Measurements from ENCODE around the gene ANKRD29. TPM values are rescaled to one million over a fixed set of nuclear protein-coding genes. Genes with fewer than 3 reads are reported as not detected.
A peak's percentile ranks its signal among the peaks of the same experiment; 100 is the strongest.

Gene ANKRD29
- total and polyA plus RNA-seq, 2 experiments from 2014 or later: 0.44 to 0.77 TPM

- Histone ChIP-seq H3K27me3 (no peaks in the 10 kb centered on the region), H3K4me3 (no peak overlapping the region), H3K4me1 (ENCODE audit: low read depth) (no peaks in the 10 kb centered on the region), H3K36me3 (no peaks in the 10 kb centered on the region), H3K27ac (no peak overlapping the region), H3K9me3 (ENCODE audit: low read depth) (no peaks in the 10 kb centered on the region)
- peak in 1 of 2 donors; percentile 76 for DNase-seq (ENCODE audit: low read depth in 1 of 2, low spot score in 1 of 2)
- no peak for TF ChIP-seq CTCF (IDR thresholded peaks at IDR 0.05; ENCODE audit: low read depth, low read length)
These were observed 35.4 kb downstream of the ANKRD29 start for GRCh38 chr18:23627321-23627720.

DNA sequence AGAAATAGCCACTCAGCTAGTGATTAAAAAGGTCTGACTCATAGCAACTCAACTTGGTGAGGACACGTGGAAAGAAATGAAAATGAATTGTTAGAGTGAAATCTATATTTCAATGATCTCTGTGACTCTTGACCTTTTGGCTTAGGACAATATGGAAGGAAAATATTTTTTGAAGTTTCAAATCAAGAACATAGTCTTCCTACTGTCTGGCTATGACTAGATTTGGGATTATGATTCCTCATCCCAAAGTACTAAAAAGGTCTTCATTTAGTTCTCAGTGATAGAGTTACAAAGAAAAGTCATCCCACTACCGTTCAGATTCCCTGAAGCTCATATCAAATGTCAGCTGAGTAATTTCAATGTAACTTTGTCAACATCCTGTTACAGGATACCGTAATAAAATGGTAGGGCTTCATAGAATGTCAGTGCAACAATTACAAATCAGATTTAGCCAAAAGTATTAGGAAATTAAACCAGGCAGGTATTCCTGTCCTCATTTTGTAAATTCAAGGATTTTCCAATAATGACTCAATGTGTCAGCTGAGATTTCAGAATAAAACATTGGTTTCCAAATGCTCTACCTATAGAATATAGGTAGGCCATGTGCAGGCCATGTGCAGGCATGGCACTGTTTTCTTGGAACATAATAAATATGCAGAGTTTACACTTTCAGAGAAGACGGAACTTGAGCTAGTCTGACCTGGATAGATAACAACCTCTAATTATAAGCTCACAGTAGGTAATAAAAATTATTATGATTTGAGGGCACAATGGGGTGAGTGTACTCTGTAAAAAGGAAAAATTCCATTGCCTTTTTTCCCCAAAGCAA is 36.0 kb downstream of the ANKRD29 start:
- DNase-seq (ENCODE audit: low read depth in 1 of 2, low spot score in 1 of 2): peak in 1 of 2 donors; percentile 27
- Histone ChIP-seq H3K9me3 (ENCODE audit: low read depth) (no peaks in the 10 kb centered on the region), H3K27ac (no peak overlapping the region), H3K36me3 (no peaks in the 10 kb centered on the region), H3K27me3 (peaks cover 2% of the 10 kb centered on the region), H3K4me3 (no peak overlapping the region), H3K4me1 (ENCODE audit: low read depth) (no peaks in the 10 kb centered on the region)
- TF ChIP-seq CTCF (IDR thresholded peaks at IDR 0.05; ENCODE audit: low read depth, low read length): no peak

GRCh38 chr18:23623040-23623439 is 39.7 kb downstream of the ANKRD29 start:
- DNase-seq (ENCODE audit: low read depth in 1 of 2, low spot score in 1 of 2): no peak
- Histone ChIP-seq H3K4me1 (ENCODE audit: low read depth) (no peaks in the 10 kb centered on the region), H3K27me3 (peaks cover 29% of the 10 kb centered on the region), H3K9me3 (ENCODE audit: low read depth) (no peaks in the 10 kb centered on the region), H3K27ac (no peak overlapping the region), H3K4me3 (no peak overlapping the region), H3K36me3 (no peaks in the 10 kb centered on the region)
- TF ChIP-seq CTCF (IDR thresholded peaks at IDR 0.05; ENCODE audit: low read depth, low read length): no peak

DNA sequence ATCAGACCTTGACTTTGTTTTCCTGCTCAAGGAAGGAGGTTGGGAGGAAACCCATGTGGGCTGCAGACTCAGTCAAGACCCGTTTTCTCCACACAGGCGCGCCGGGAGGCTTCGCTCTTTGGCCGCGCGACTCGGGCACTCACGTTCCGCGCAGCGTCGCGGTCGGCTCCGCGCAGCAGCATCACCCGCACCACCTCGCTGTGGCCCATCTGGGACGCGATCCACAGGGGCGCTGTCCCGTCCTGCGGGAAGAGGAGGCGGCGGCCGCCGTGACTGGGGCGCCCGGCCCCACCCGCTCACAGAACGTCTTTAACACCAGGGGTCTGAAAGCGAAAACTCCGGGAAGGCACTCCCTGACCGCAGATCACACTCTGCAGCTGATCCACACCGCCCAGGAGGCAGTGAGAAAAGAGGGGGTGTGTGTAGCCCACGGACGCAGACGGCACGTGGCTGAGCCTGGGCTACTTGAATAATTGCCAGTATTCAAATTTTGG is 43.3 kb downstream of the ANKRD29 start:
- H3K27me3 ChIP-seq: peaks cover 29% of the 10 kb centered on the region
- no peaks in the 10 kb centered on the region for H3K9me3 ChIP-seq (ENCODE audit: low read depth)
- no peak overlapping the region for H3K27ac ChIP-seq
- DNase-seq (ENCODE audit: low read depth in 1 of 2, low spot score in 1 of 2): peak; percentile 43 to 55
- TF ChIP-seq CTCF (IDR thresholded peaks at IDR 0.05; ENCODE audit: low read depth, low read length): no peak
- H3K4me1 ChIP-seq (ENCODE audit: low read depth): no peaks in the 10 kb centered on the region
- H3K4me3 ChIP-seq: peak overlapping the region; percentile 14
- H3K36me3 ChIP-seq: no peaks in the 10 kb centered on the region

- Histone ChIP-seq H3K36me3 (no peaks in the 10 kb centered on the region), H3K4me1 (ENCODE audit: low read depth) (no peaks in the 10 kb centered on the region), H3K4me3 (peak overlapping the region; percentile 14), H3K27ac (no peak overlapping the region), H3K27me3 (peaks cover 29% of the 10 kb centered on the region), H3K9me3 (ENCODE audit: low read depth) (no peaks in the 10 kb centered on the region)
- peak; percentile 16 for TF ChIP-seq CTCF (IDR thresholded peaks at IDR 0.05; ENCODE audit: low read depth, low read length)
- peak; percentile 21 to 41 for DNase-seq (ENCODE audit: low read depth in 1 of 2, low spot score in 1 of 2)
These were observed 43.8 kb downstream of the ANKRD29 start for GRCh38 chr18:23618862-23619387.

All from cardiac muscle cell (in vitro differentiated cells and primary cell).